HepG2 (cell line): ENCODE data around the gene PRRT1.

Experiments
- SYNCRIP ChIP-seq: fragments of 200-400 bp; formaldehyde crosslinking; IDR thresholded peaks from 2 replicates; pipeline ENCODE4 v1.6.1; 2018; ENCODE audit warnings: mild to moderate bottlenecking, low read depth, low read length; ENCODE audit not compliant: insufficient read depth
- ZFAT ChIP-seq: sonication (generic); formaldehyde crosslinking; conservative IDR thresholded peaks from 2 replicates; pipeline ENCODE4 v1.8.1; 2023; ENCODE audit warnings: missing genetic modification reagents, inconsistent platforms
- ZMYM3 ChIP-seq: sonication (generic); formaldehyde crosslinking; IDR thresholded peaks from 2 replicates; pipeline ENCODE4 v1.5.1; 2020; ENCODE audit warnings: mild to moderate bottlenecking, missing genetic modification reagents

DNA sequence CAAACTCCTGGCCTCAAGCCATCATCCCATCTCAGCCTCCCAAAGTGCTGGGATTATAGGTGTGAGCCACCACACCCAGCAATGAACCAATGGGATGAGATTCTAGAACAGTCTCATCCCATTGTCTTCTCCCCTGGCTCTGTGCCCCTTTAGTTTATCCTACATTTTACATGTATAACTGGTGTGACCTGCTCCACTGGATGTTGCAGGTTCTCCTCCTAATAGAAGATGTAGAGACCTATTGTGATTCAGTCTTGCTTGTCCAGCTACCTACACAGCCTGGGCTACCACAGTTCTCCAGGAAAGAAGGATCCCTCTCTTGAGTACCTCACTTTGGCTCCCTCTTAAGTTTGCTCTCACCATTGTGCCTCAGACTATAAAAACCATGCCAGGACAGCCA is 19.6 kb downstream of the PRRT1 start:
- TF ChIP-seq SYNCRIP, result no peak
- no peak for TF ChIP-seq ZFAT
- TF ChIP-seq ZMYM3 (CRISPR knock-in tag), result no peak
